Muscle of leg (tissue), 11 donors: Measurements from ENCODE around the gene HHAT. TPM values are rescaled to one million over a fixed set of nuclear protein-coding genes. Genes with fewer than 3 reads are reported as not detected.
"Not testable (repeated sequence)": the region's sequence is repeated elsewhere in the genome, so short reads cannot be mapped to it uniquely, and the experiment has no call there.

Experiments
- DNase-seq: peaks from one replicate; pipeline ENCODE4 v3.0.0; 2013
- H3K27ac ChIP-seq: one replicate; pipeline ENCODE4 v1.5.1; 2013; ENCODE audit warnings: mild to moderate bottlenecking, low read length, control low read depth
- H3K27me3 ChIP-seq: one replicate; pipeline ENCODE4 v1.6.1; 2013; ENCODE audit warnings: low read length; ENCODE audit not compliant: control insufficient read depth, insufficient read depth
- H3K36me3 ChIP-seq: one replicate; pipeline ENCODE4 v1.6.1; 2013; ENCODE audit warnings: low read length; ENCODE audit not compliant: control insufficient read depth, insufficient read depth
- H3K4me1 ChIP-seq: one replicate; pipeline ENCODE4 v1.6.1; 2013; ENCODE audit warnings: low read length; ENCODE audit not compliant: control insufficient read depth, insufficient read depth
- H3K4me3 ChIP-seq: one replicate; pipeline ENCODE4 v1.5.1; 2013; ENCODE audit warnings: low read length, control low read depth
- H3K9me3 ChIP-seq: replicated peaks from 2 replicates; pipeline ENCODE4 v1.6.1; 2013; ENCODE audit warnings: low read depth, low read length; ENCODE audit not compliant: control insufficient read depth
- WGBS: methylation state at CpG from one replicate; pipeline ENCODE4 v1.1.5; 2013; ENCODE audit warnings: missing lambda C conversion rate; ENCODE audit not compliant: insufficient coverage; 5-methylcytosine and 5-hydroxymethylcytosine counted together
- polyA plus RNA-seq, 8 donors: library from polyadenylated mRNA; unstranded; fragments of 120-200 nt; gene quantifications; one replicate each; pipeline versions ENCODE4 v1.2.1 to v1.2.3, GENCODE V29; 2013; ENCODE audit warnings: inconsistent platforms in 1 of 8, low replicate concordance in 1 of 8; ENCODE audit not compliant: insufficient read length in 8 of 8, insufficient read depth in 1 of 8
- total RNA-seq: library from RNA; stranded (reverse); fragments of 120-200 nt; gene quantifications from one replicate; pipeline ENCODE4 v1.2.4, GENCODE V29; 2013

HHAT gene
- total and polyA plus RNA-seq, 9 donors: 3.8 to 6.6 (median 4.5) TPM

- not testable (repeated sequence) for H3K27me3 ChIP-seq, H3K9me3 ChIP-seq, H3K4me3 ChIP-seq, DNase-seq, H3K27ac ChIP-seq, H3K36me3 ChIP-seq
- H3K4me1 ChIP-seq: peaks cover 16% of the 10 kb centered on the region
- no CpG with 5 or more reads among the region's 4 CpGs for WGBS
These were observed 332.8 kb downstream of the HHAT start for GRCh38 chr1:210661520-210661919.

- Histone ChIP-seq H3K4me3 (no peak overlapping the region), H3K27ac (no peak overlapping the region), H3K27me3 (no peaks in the 10 kb centered on the region), H3K4me1 (peaks cover 16% of the 10 kb centered on the region), H3K9me3 (no peaks in the 10 kb centered on the region), H3K36me3 (no peaks in the 10 kb centered on the region)
- WGBS: 33% methylated on average over 3 of the region's 4 CpGs
- DNase-seq: peak; percentile 47
These were observed 333.8 kb downstream of the HHAT start for GRCh38 chr1:210662291-210663050.

- Histone ChIP-seq H3K4me1 (peaks cover 16% of the 10 kb centered on the region), H3K9me3 (no peaks in the 10 kb centered on the region), H3K36me3 (no peaks in the 10 kb centered on the region), H3K27ac (no peak overlapping the region), H3K27me3 (no peaks in the 10 kb centered on the region), H3K4me3 (no peak overlapping the region)
- 94% methylated on average over 2 of the region's 7 CpGs for WGBS
- no peak for DNase-seq
These were observed 335.2 kb downstream of the HHAT start for GRCh38 chr1:210663730-210664573.

DNA sequence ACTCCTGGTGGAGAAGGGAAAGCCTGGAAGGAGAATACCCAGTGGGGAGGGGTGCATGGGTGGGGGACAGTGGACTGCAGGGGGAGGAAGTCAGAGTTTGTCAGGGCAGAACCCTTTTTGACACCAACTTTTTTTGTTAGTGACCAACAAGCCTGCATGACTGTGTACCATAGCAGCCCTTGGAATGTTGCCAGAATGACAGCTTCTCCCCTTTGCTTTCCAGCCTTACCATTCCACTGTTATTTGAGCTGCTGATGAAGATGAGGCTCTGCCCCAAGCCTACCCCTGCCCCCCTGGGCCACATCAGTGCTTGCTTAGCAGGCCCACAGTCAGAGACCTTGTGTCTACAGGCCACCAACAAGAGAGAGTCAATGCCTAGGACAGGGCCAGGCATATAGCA lies 341.2 kb downstream of the HHAT start:
- Histone ChIP-seq H3K4me3 (no peak overlapping the region), H3K27me3 (no peaks in the 10 kb centered on the region), H3K36me3 (no peaks in the 10 kb centered on the region), H3K9me3 (no peaks in the 10 kb centered on the region), H3K27ac (no peak overlapping the region), H3K4me1 (no peaks in the 10 kb centered on the region)
- DNase-seq: no peak

- no peaks in the 10 kb centered on the region for H3K9me3 ChIP-seq
- no peaks in the 10 kb centered on the region for H3K36me3 ChIP-seq
- 83% methylated on average over 3 of the region's 3 CpGs for WGBS
- no peaks in the 10 kb centered on the region for H3K27me3 ChIP-seq
- no peak overlapping the region for H3K4me3 ChIP-seq
- DNase-seq: no peak
- no peak overlapping the region for H3K27ac ChIP-seq
- no peaks in the 10 kb centered on the region for H3K4me1 ChIP-seq
These were observed 345.4 kb downstream of the HHAT start for GRCh38 chr1:210674151-210674550.

- Histone ChIP-seq H3K4me1 (peaks cover 3% of the 10 kb centered on the region), H3K4me3 (no peak overlapping the region), H3K36me3 (no peaks in the 10 kb centered on the region), H3K9me3 (no peaks in the 10 kb centered on the region), H3K27me3 (no peaks in the 10 kb centered on the region), H3K27ac (no peak overlapping the region)
- DNase-seq: no peak
- WGBS: no CpG with 5 or more reads among the region's 3 CpGs
These were observed 347.8 kb downstream of the HHAT start for GRCh38 chr1:210676539-210676938.

GRCh38 chr1:210677533-210677932 lies 348.8 kb downstream of the HHAT start:
- no peak for DNase-seq
- Histone ChIP-seq H3K9me3 (no peaks in the 10 kb centered on the region), H3K36me3 (no peaks in the 10 kb centered on the region), H3K27me3 (no peaks in the 10 kb centered on the region), H3K4me3 (no peak overlapping the region), H3K4me1 (peaks cover 11% of the 10 kb centered on the region), H3K27ac (no peak overlapping the region)
- WGBS: no CpG with 5 or more reads among the region's 4 CpGs

DNA sequence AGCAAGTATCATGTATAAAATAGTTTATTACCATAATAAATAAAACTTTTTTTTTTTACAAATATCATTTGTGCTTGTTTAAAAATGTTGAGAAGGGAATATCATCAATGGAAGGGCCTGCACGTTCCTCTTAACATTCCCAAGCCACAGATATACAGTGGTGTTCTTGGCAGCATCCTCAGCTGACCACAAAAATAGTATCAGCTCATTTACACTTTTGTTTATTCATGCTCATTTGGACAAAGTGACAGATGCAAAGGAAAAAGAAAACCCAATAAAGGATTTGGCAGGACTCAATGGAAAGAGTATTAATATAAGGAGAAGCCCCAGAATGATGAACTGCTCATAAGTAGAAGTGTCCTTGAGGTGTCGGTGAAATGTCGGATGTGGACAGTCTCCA lies 349.6 kb downstream of the HHAT start:
- peaks cover 14% of the 10 kb centered on the region for H3K4me1 ChIP-seq
- DNase-seq: no peak
- no peaks in the 10 kb centered on the region for H3K27me3 ChIP-seq
- H3K9me3 ChIP-seq: no peaks in the 10 kb centered on the region
- no peaks in the 10 kb centered on the region for H3K36me3 ChIP-seq
- 80% methylated on average over 1 of the region's 3 CpGs for WGBS
- H3K27ac ChIP-seq: no peak overlapping the region
- H3K4me3 ChIP-seq: no peak overlapping the region

GRCh38 chr1:210681158-210681557 lies 352.5 kb downstream of the HHAT start:
- Histone ChIP-seq H3K27me3 (no peaks in the 10 kb centered on the region), H3K27ac (no peak overlapping the region), H3K4me1 (peaks cover 19% of the 10 kb centered on the region), H3K36me3 (no peaks in the 10 kb centered on the region), H3K9me3 (no peaks in the 10 kb centered on the region), H3K4me3 (no peak overlapping the region)
- 88% methylated on average over 4 of the region's 7 CpGs for WGBS
- no peak for DNase-seq

DNA sequence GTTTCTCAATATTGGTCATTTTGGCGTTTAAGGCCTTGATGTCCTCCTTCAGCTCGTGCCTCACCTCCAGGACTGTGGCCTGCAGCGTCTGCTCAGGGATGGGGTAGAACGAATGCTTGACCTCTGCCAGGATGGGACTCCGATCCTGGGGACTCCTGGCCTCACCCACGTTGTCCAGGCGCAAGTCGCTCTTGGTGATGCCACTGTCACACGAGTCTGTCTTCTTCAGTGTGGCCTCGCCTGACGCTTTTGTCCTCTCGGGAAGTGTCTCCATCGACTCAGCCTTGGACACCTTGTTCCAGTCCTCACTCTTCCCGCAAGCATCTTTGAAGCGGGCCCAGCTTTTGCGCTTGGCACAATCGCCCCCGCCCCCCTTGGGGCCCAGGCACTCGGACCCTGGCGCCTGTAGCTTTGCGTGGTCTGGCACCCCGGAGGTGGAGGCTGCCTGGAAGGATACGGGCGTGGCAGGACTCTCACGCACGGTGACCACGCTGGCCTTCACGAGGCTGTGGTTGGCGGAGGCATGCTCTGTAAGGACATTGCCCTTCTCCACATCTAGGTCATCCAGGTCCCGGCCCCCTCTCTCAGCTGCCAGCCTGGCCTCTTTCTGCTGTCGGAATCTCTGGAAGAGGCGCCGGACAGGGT lies 354.8 kb downstream of the HHAT start:
- Histone ChIP-seq H3K4me3 (no peak overlapping the region), H3K36me3 (no peaks in the 10 kb centered on the region)
- WGBS: 92% methylated on average over 29 of the region's 33 CpGs

More for the DNA sequence above, 354.8 kb downstream of the HHAT start:
- Histone ChIP-seq H3K9me3 (no peaks in the 10 kb centered on the region), H3K4me1 (peaks cover 19% of the 10 kb centered on the region), H3K27me3 (no peaks in the 10 kb centered on the region), H3K27ac (no peak overlapping the region)
- DNase-seq: no peak
